HepG2 (cell line): ENCODE data around the gene CDK2AP2. TPM values are rescaled to one million over a fixed set of nuclear protein-coding genes. Genes with fewer than 3 reads are reported as not detected.

Experiments
- AHDC1 ChIP-seq: sonication (generic); formaldehyde crosslinking; IDR thresholded peaks from 2 replicates; pipeline ENCODE4 v1.5.1; 2020; ENCODE audit warnings: mild to moderate bottlenecking, missing genetic modification reagents, borderline replicate concordance
- GABPA ChIP-seq, 2 experiments: IDR thresholded peaks; 2 replicates each; pipeline ENCODE4 v1.6.1; 2011 to 2016; ENCODE audit warnings: low read depth in 2 of 2, low read length in 1 of 2, missing biosample characterization in 1 of 2, missing genetic modification characterization in 1 of 2
- NR2F2 ChIP-seq: IDR thresholded peaks from 2 replicates; pipeline ENCODE4 v1.6.1; 2012; ENCODE audit warnings: low read depth, inconsistent platforms, borderline replicate concordance
- SETDB1 ChIP-seq: sonication (generic); formaldehyde crosslinking; IDR thresholded peaks from 2 replicates; pipeline ENCODE4 v1.5.1; 2020; ENCODE audit warnings: missing genetic modification reagents, mild to moderate bottlenecking, borderline replicate concordance
- THAP9 ChIP-seq: sonication (generic); formaldehyde crosslinking; IDR thresholded peaks from 2 replicates; pipeline ENCODE4; 2020; ENCODE audit warnings: missing genetic modification reagents, mild to moderate bottlenecking, borderline replicate concordance
- ZNF317 ChIP-seq: sonication (generic); formaldehyde crosslinking; IDR thresholded peaks from 2 replicates; pipeline ENCODE4 v1.5.0; 2020; ENCODE audit warnings: mild to moderate bottlenecking, missing genetic modification reagents
- ZNF557 ChIP-seq: sonication (generic); formaldehyde crosslinking; IDR thresholded peaks from 2 replicates; pipeline ENCODE4 v1.4.0; 2020; ENCODE audit warnings: missing genetic modification reagents
- ZNF883 ChIP-seq: sonication (generic); formaldehyde crosslinking; IDR thresholded peaks from 2 replicates; pipeline ENCODE4 v1.5.1; 2020; ENCODE audit warnings: mild to moderate bottlenecking, missing genetic modification reagents; ENCODE audit errors: not compliant biosample characterization
- polyA plus RNA-seq, 8 experiments: library from polyadenylated mRNA; depleted of rRNA in 3 of 8; stranded (reverse) in 7 of 8; unstranded in 1 of 8; fragments of >200 nt; fragmentation: Illumina TruSeq in 4 of 8; extraction: Trizol in 4 of 8; gene quantifications; 2 replicates each; pipeline versions ENCODE4 v1.2.1 to v1.2.3, GENCODE V29; 2011 to 2016; ENCODE audit warnings: low read depth in 4 of 8, missing spikeins in 1 of 8, mixed read lengths in 1 of 8; ENCODE audit not compliant: insufficient read depth in 1 of 8
- total RNA-seq, 5 experiments: library from RNA; depleted of rRNA; stranded (reverse); fragments of >200 nt; fragmentation: Illumina TruSeq; extraction: Trizol; gene quantifications; 2 replicates each; pipeline ENCODE4 v1.2.3, GENCODE V29; 2016; ENCODE audit warnings: low read depth in 1 of 5
- TF ChIP-seq, protein P1 (sequence below): sonication (generic); formaldehyde crosslinking; IDR thresholded peaks from 2 replicates; pipeline ENCODE4 v1.4.0; 2020; ENCODE audit warnings: missing genetic modification reagents, mild to moderate bottlenecking, borderline replicate concordance
- TF ChIP-seq, protein P2 (sequence below): sonication (generic); formaldehyde crosslinking; IDR thresholded peaks from 2 replicates; pipeline ENCODE4 v1.4.0; 2020; ENCODE audit warnings: mild to moderate bottlenecking, missing genetic modification reagents

The CDK2AP2 gene
- total and polyA plus RNA-seq, 2 of the 13 experiments (the other 11 are each of a cell fraction or from before 2014, with no cell fraction given): 15.0 to 23.2 TPM

DNA sequence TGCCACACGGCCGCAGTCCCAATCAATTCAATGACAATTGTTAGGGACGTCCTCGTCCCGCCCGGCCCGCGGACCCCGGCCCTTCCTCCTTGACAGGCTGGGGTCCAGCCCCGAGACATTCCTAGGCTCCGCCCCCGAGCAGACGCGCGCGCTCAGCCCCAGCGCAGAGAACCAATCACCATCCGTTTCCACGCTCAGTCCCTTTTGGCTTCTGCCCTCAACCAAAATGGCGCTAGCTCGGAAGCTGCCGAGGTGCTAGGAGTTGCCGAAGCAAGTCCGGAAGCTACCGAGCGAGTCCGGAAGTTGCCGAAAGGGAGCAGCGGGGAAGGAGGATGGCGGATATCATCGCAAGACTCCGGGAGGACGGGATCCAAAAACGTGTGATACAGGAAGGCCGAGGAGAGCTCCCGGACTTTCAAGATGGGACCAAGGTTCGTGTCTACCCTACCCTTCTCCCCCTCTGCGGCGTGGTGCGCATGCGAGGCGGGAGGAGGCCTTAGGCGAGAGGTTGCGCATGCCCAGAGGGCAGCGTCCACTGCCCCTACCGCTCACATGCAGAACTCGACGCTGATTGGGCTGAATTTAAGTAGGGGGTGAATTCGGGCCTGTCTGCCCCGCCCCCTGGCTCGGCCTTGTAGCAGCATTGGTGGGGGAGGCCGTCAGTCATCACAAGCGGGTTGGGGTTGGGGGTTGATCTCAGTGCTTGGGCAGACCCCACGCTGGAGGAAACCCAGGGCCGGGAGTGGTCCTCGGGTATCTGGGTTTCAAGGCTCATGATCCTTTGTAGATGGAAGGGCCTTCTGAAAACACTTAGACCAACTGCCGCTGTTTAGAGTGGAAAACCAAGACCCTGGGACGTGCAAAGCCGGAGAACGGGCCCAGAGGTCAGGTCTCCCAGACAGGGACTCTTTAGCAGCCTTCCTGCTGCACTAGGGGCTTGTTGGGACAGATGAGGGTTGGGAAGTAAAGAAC, 24.8 kb downstream of the CDK2AP2 start, which contains the start of gene AIP (continued):
- TF ChIP-seq, protein P1, sequence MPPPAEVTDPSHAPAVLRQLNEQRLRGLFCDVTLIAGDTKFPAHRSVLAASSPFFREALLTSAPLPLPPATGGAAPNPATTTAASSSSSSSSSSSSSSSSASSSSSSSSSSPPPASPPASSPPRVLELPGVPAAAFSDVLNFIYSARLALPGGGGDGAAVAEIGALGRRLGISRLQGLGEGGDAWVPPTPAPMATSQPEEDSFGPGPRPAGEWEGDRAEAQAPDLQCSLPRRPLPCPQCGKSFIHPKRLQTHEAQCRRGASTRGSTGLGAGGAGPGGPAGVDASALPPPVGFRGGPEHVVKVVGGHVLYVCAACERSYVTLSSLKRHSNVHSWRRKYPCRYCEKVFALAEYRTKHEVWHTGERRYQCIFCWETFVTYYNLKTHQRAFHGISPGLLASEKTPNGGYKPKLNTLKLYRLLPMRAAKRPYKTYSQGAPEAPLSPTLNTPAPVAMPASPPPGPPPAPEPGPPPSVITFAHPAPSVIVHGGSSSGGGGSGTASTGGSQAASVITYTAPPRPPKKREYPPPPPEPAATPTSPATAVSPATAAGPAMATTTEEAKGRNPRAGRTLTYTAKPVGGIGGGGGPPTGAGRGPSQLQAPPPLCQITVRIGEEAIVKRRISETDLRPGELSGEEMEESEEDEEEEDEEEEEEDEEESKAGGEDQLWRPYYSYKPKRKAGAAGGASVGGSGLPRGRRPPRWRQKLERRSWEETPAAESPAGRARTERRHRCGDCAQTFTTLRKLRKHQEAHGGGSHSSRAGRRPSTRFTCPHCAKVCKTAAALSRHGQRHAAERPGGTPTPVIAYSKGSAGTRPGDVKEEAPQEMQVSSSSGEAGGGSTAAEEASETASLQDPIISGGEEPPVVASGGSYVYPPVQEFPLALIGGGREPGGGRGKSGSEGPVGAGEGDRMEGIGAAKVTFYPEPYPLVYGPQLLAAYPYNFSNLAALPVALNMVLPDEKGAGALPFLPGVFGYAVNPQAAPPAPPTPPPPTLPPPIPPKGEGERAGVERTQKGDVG: peak; percentile 95; the same call in 1 of the 2 replicates
- TF ChIP-seq SETDB1 (CRISPR knock-in tag): peak; percentile 96
- peak; percentile 89 for TF ChIP-seq ZNF317 (CRISPR knock-in tag)
- peak; percentile 52; the same call in 1 of the 2 replicates for TF ChIP-seq AHDC1 (CRISPR knock-in tag)
- peak; percentile 48; the same call in 1 of the 2 replicates for TF ChIP-seq GABPA (IDR thresholded peaks at IDR 0.05; ENCODE audit: low read depth, low read length)
- peak; percentile 85 for TF ChIP-seq GABPA (CRISPR knock-in tag; IDR thresholded peaks at IDR 0.05; ENCODE audit: low read depth)
- TF ChIP-seq NR2F2: no peak; the same call in 1 of the 2 replicates
- peak; percentile 98 for TF ChIP-seq ZNF557 (CRISPR knock-in tag)
- peak; percentile 96 for TF ChIP-seq THAP9 (CRISPR knock-in tag)
- peak; percentile 100 for TF ChIP-seq ZNF883
- TF ChIP-seq, protein P2, sequence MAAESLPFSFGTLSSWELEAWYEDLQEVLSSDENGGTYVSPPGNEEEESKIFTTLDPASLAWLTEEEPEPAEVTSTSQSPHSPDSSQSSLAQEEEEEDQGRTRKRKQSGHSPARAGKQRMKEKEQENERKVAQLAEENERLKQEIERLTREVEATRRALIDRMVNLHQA: 0 out of 2 replicates have a peak, but pooled peaks have one; percentile 78
